ENCODE results near the gene RTN4RL1. TPM values are rescaled to one million over a fixed set of nuclear protein-coding genes. Genes with fewer than 3 reads are reported as not detected.
"Not testable (repeated sequence)": the region's sequence is repeated elsewhere in the genome, so short reads cannot be mapped to it uniquely, and the experiment has no call there.

Gene RTN4RL1
- total and polyA plus RNA-seq, 2 donors = 1.3 to 4.5 TPM

DNA sequence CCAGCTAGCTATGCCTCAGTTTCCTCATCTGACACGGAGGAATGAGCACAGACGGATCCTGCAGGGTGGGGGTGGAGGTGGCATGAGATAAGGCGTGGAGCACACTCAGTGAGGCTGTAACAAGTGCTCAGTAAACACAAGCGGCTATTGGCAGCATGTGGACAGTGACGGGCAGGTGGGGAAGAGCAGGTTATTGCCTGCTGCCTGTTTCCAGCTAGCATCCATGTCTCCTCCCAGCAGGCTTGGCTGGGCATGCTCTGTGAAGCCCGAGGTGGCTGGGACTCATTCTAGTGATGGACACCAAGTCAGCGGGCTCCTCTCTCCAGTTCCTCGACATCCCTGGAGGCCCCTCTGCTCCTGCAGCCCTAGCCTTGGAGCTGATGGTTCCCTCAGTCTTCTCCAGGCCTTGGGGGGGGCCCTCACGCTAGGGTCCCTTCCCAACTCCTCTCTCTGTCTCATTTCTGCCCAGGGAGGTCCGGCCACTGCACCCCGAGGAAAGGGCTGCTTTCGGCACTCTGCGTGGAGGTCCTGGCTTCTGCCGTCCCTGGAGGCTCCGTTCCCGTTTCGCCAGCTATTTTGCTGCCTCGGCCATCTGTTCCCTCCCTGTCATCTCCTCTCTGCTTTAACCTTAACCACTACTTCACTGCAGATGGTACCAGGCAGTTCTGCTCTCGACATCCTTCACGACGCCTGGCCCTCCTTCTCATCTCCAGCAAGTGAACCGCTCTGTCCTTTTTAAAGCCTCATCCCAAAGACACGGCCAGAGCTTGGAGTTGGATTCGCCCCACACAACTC is 6.2 kb downstream of the RTN4RL1 start:
- peaks cover 1% of the 10 kb centered on the region for H3K4me1 ChIP-seq (ENCODE audit: insufficient read depth)
- H3K27ac ChIP-seq (ENCODE audit: low read depth) = no peak overlapping the region
- H3K4me3 ChIP-seq (ENCODE audit: low read depth, low read length) = no peak overlapping the region
- no peaks in the 10 kb centered on the region for H3K36me3 ChIP-seq (ENCODE audit: insufficient read depth)
- 74% methylated on average over 24 of the region's 24 CpGs for WGBS
- no peak for DNase-seq (ENCODE audit: extremely low spot score)

DNA sequence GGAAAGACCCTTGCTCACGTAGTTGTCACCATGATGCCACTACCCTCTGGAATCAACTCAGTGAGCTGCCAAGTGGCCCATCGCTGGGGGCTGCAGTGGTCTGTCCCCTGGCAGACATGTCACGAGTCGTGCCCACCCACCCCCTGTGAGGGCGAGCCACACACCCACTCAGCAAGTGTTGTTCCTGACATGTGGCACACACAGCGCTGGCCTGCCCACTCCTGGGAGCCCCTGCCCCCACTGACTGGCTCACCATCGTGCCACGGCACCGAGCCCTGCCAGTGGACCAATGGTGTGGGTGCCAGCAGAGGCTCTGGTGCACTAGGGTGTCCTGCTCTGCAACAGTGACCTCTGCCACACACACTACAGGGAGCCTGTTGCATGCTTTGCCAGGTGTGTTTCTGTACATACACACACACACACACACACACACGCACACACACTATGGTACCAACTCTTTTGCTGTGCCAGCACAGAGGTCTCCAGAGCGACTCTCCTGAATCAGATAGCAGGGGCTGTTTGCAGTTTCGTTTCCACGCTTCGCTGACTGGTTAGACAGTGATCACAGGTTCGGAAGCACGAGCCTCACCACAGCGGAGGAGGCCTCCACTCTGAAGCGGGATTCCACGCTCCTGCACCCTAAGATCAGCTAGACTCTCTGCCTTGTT is 7.7 kb downstream of the RTN4RL1 start:
- Histone ChIP-seq H3K4me3 (ENCODE audit: low read depth, low read length) (no peak overlapping the region), H3K27ac (ENCODE audit: low read depth) (no peak overlapping the region), H3K4me1 (ENCODE audit: insufficient read depth) (no peaks in the 10 kb centered on the region), H3K36me3 (ENCODE audit: insufficient read depth) (no peaks in the 10 kb centered on the region)
- DNase-seq (ENCODE audit: extremely low spot score) = no peak
- 86% methylated on average over 19 of the region's 19 CpGs for WGBS

DNA sequence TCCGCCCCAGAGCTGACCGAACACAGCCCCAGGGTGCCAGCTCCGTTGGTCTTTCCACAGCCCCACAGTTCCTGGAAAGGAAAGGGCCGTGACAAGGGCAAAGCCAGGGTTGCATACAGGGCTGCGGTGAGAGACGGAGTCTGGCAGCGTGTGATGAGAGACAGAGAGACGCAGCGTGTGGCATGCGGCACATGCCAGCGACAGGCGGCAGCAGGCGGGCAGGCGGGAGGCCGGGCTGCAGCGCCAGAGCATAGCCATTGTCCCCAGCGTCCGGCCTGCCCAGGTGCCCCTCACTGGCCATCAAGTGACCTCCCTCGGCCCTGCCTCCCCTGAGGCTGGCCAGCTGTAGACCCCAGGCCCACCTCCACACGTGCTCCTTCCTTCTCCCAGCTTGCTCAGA is 8.6 kb downstream of the RTN4RL1 start:
- WGBS = 89% methylated on average over 20 of the region's 20 CpGs
- no peak for DNase-seq (ENCODE audit: extremely low spot score)
- Histone ChIP-seq H3K4me1 (ENCODE audit: insufficient read depth) (no peaks in the 10 kb centered on the region), H3K36me3 (ENCODE audit: insufficient read depth) (no peaks in the 10 kb centered on the region), H3K4me3 (ENCODE audit: low read depth, low read length) (no peak overlapping the region), H3K27ac (ENCODE audit: low read depth) (no peak overlapping the region)

GRCh38 chr17:2015314-2015713 is 9.8 kb downstream of the RTN4RL1 start:
- no peak for DNase-seq (ENCODE audit: extremely low spot score)
- whole genome bisulfite sequencing = 87% methylated on average over 14 of the region's 14 CpGs
- no peaks in the 10 kb centered on the region for H3K4me1 ChIP-seq (ENCODE audit: insufficient read depth)

GRCh38 chr17:2013994-2014317 is 11.2 kb downstream of the RTN4RL1 start:
- Histone ChIP-seq H3K4me3 (ENCODE audit: low read depth, low read length) (no peak overlapping the region), H3K27ac (ENCODE audit: low read depth) (no peak overlapping the region), H3K36me3 (ENCODE audit: insufficient read depth) (no peaks in the 10 kb centered on the region), H3K4me1 (ENCODE audit: insufficient read depth) (no peaks in the 10 kb centered on the region)
- WGBS = 90% methylated on average over 1 of the region's 1 CpG
- DNase-seq (ENCODE audit: extremely low spot score) = no peak

More at GRCh38 chr17:2015314-2015713, 9.8 kb downstream of the RTN4RL1 start:
- Histone ChIP-seq H3K27ac (ENCODE audit: low read depth) (no peak overlapping the region), H3K36me3 (ENCODE audit: insufficient read depth) (no peaks in the 10 kb centered on the region), H3K4me3 (ENCODE audit: low read depth, low read length) (no peak overlapping the region)

GRCh38 chr17:2013220-2013993 is 11.7 kb downstream of the RTN4RL1 start:
- H3K27ac ChIP-seq (ENCODE audit: low read depth); H3K4me1 ChIP-seq (ENCODE audit: insufficient read depth): not testable (repeated sequence)
- 97% methylated on average over 6 of the region's 6 CpGs for WGBS

DNA sequence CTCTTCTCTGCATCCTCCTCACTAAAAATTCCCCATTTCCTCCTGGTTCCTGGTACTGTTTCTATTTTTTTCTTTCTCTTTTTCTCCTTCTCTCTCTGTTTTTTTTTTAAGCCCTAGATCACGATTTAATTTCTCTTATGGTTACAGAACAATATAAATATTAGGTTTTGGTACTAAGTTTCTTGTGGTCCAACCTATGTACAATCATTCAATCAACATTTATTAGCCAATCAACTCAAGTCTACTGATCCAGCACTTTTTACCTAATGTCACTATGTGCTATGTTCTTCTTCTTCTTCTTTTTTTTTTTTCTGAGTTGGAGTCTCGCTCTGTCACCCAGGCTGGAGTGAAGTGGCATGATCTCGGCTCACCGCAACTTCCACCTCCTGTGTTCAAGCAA is 12.6 kb downstream of the RTN4RL1 start:
- Histone ChIP-seq H3K4me1 (ENCODE audit: insufficient read depth) (no peaks in the 10 kb centered on the region), H3K4me3 (ENCODE audit: low read depth, low read length) (no peak overlapping the region), H3K36me3 (ENCODE audit: insufficient read depth) (no peaks in the 10 kb centered on the region), H3K27ac (ENCODE audit: low read depth) (no peak overlapping the region)
- 94% methylated on average over 4 of the region's 4 CpGs for whole genome bisulfite sequencing
- DNase-seq (ENCODE audit: extremely low spot score) = no peak

More at GRCh38 chr17:2013220-2013993, 11.7 kb downstream of the RTN4RL1 start:
- not testable (repeated sequence) for H3K4me3 ChIP-seq (ENCODE audit: low read depth, low read length); H3K36me3 ChIP-seq (ENCODE audit: insufficient read depth); DNase-seq (ENCODE audit: extremely low spot score)

GRCh38 chr17:2011411-2012371 is 13.4 kb downstream of the RTN4RL1 start:
- Histone ChIP-seq H3K4me1 (ENCODE audit: insufficient read depth) (no peaks in the 10 kb centered on the region), H3K36me3 (ENCODE audit: insufficient read depth) (no peaks in the 10 kb centered on the region), H3K4me3 (ENCODE audit: low read depth, low read length) (no peak overlapping the region), H3K27ac (ENCODE audit: low read depth) (peak overlapping the region; percentile 4)
- 25% methylated on average over 24 of the region's 24 CpGs for WGBS
- DNase-seq (ENCODE audit: extremely low spot score) = no peak

GRCh38 chr17:2009737-2010136 is 15.4 kb downstream of the RTN4RL1 start:
- H3K36me3 ChIP-seq (ENCODE audit: insufficient read depth) = no peaks in the 10 kb centered on the region
- no peaks in the 10 kb centered on the region for H3K4me1 ChIP-seq (ENCODE audit: insufficient read depth)
- H3K27ac ChIP-seq (ENCODE audit: low read depth) = no peak overlapping the region
- H3K4me3 ChIP-seq (ENCODE audit: low read depth, low read length) = no peak overlapping the region
- WGBS = 99% methylated on average over 10 of the region's 10 CpGs
- no peak for DNase-seq (ENCODE audit: extremely low spot score)

DNA sequence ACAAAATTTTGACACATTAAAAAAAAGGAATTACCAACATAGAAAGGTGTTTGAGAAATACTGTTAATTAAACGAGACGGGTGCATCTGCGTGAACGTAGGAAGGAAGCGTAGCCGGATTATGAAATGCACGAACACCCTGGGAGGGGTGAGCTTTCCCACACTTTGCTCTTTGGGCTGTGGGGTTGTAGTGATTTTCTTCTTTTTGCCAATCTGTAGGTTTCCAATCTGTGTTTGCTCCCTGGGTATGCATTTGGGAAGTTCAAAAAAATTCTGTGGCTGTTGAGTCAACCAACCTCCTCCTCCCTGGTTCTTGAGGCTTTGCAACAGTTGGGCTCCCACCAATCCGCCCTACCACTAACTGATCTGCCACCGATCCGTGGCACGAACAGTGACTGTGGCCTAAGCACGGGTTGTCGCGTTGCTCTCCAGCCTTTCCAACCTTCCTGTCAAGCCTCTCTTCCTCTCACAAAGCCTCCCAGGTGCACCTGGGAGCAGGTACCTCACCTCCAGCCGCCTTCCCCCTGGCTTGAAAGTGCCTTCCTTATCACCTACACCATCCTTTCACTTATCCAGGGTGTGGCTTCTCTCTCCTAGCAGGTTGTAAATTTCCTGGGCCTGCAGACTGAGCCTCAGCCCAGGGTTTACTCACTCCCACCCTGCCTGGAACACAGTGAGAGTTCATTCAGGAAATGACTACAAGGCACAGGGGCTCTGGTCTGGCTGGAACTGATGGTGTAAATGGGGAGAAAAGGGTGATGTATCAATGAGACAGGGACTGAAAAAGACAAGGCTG is 16.6 kb downstream of the RTN4RL1 start:
- Histone ChIP-seq H3K36me3 (ENCODE audit: insufficient read depth) (no peaks in the 10 kb centered on the region), H3K4me3 (ENCODE audit: low read depth, low read length) (no peak overlapping the region), H3K4me1 (ENCODE audit: insufficient read depth) (no peaks in the 10 kb centered on the region), H3K27ac (ENCODE audit: low read depth) (no peak overlapping the region)
- DNase-seq (ENCODE audit: extremely low spot score) = no peak
- 87% methylated on average over 15 of the region's 15 CpGs for WGBS

- H3K4me3 ChIP-seq (ENCODE audit: low read depth, low read length) = no peak overlapping the region
- no peaks in the 10 kb centered on the region for H3K4me1 ChIP-seq (ENCODE audit: insufficient read depth)
- H3K27ac ChIP-seq (ENCODE audit: low read depth) = no peak overlapping the region
- WGBS = 85% methylated on average over 12 of the region's 12 CpGs
- H3K36me3 ChIP-seq (ENCODE audit: insufficient read depth) = no peaks in the 10 kb centered on the region
- no peak for DNase-seq (ENCODE audit: extremely low spot score)
Measured at GRCh38 chr17:2004435-2004952, 20.6 kb downstream of the RTN4RL1 start.

- 93% methylated on average over 13 of the region's 13 CpGs for WGBS
- no peak for DNase-seq (ENCODE audit: extremely low spot score)
- Histone ChIP-seq H3K4me3 (ENCODE audit: low read depth, low read length) (no peak overlapping the region), H3K27ac (ENCODE audit: low read depth) (no peak overlapping the region), H3K36me3 (ENCODE audit: insufficient read depth) (no peaks in the 10 kb centered on the region), H3K4me1 (ENCODE audit: insufficient read depth) (no peaks in the 10 kb centered on the region)
Measured at GRCh38 chr17:2003525-2003924, 21.6 kb downstream of the RTN4RL1 start.
